Activated naive CD8-positive, alpha-beta T cell treated with anti-CD3 and anti-CD28 coated beads, Interleukin-2, amount 50 U/mL, for 24 hours (primary cell): Measurements from ENCODE around the gene NSMF.

Source experiments
- ATAC-seq: fragments of 150-1000 bp; cut with Tn5 transposase; one replicate; pipeline ENCODE4 v1.10.0; 2021
- DNase-seq: peaks from one replicate; pipeline ENCODE4 v3.0.0; 2021
- H3K27ac Mint-ChIP-seq: one replicate; pipeline ENCODE4 v1.8.0; 2021; ENCODE audit warnings: mild to moderate bottlenecking, mixed read lengths
- H3K27me3 Mint-ChIP-seq: one replicate; pipeline ENCODE4 v1.8.0; 2021; ENCODE audit warnings: mixed read lengths
- H3K36me3 Mint-ChIP-seq: one replicate; pipeline ENCODE4 v1.8.0; 2021; ENCODE audit warnings: low read depth, mixed read lengths
- H3K4me1 Mint-ChIP-seq: one replicate; pipeline ENCODE4 v1.8.0; 2021; ENCODE audit warnings: mixed read lengths
- H3K4me3 Mint-ChIP-seq: one replicate; pipeline ENCODE4 v1.8.0; 2021; ENCODE audit warnings: mild to moderate bottlenecking, moderate library complexity, mixed read lengths
- H3K9me3 Mint-ChIP-seq: one replicate; pipeline ENCODE4 v1.8.0; 2021; ENCODE audit warnings: mixed read lengths

The NSMF gene

DNA sequence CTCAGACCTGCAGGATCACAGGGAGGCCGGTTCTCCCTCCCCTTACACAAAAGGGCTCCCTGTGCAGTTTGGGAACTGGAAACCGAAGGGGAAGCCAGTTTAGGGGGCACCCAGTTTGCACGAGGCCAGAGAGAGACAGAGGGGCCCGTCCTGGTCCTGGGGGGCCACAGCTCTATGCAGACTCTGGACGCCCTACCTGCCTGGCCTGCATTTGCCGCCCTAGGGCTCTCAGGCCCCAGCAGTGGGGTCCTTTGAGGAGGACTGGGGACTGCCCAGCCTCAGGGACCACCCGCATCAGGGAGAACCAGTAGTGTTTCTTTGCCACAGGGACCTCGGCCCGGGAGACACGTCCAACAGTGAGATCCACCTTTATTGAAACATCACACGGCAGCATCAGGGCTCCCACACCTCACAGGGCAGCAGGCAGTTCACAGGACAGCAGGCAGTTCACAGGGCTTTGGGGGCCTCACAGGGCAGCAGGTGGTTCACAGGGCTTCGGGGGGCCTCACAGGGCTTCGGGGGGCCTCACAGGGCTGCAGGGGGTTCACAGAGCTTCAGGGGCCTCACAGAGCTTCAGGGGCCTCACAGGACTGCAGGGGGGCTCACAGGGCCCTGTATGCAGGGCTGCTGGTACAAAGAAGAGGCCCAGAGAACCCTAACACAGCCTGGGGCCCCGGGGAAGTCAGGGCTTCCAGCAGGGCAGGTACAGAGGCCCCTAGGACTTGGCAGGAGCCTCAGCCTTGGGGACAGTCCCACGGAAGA, 648 bp upstream of the NSMF start:
- no peaks in the 10 kb centered on the region for H3K27me3 Mint-ChIP-seq
- ATAC-seq (no peak), DNase-seq (no peak)
- peaks cover 38% of the 10 kb centered on the region for H3K4me1 Mint-ChIP-seq
- peak overlapping the region; percentile 33 for H3K4me3 Mint-ChIP-seq
- peak overlapping the region; percentile 30 for H3K27ac Mint-ChIP-seq
- peaks cover 7% of the 10 kb centered on the region for H3K36me3 Mint-ChIP-seq
- no peaks in the 10 kb centered on the region for H3K9me3 Mint-ChIP-seq

DNA sequence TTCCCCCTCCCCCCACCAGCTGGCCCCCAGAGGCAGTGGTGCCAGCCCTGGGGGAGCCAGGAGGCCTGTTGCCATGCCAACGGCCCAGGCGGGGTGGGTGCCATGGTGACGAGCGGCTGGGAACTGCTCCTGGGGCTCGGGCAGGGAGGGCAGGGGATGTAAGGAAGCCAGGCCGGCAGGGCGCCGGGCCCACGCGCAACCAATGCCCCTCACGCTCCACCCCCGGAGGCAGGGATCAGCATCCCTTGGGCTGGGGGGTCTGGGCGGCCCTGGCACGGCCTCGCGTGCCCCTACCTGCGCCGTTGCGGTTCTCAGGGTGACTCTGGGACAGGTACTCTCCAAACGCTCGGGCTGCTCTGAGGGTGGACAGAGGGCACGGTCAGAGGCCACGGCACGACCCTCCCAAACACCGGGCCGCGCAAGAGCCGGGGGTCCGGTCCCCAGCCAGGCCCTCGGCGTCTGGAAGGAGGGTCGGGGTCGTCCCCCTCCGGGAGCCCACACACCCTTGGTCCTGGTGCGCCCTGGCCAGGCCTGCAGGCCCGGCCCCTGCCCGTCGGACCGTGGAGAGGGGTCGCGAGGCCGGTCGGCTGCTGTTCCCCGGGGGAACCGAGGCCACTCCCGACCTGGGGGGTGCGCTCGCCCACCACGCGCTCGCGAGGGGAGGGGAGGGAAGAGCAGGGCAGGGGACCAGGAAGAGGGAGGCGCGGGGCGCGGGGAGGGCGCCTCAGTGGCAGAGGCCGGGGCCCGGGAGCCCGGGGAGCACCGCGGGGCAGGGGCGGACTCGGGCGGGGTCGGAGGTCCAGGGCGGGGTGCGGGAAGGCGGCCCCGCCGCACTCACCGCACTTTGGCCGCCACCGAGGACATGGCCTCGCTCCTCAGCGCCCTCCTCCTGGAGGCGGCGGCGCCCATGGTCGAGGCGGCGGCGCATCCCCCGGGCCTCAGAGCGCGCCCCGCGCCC, 661 bp downstream of the NSMF start:
- Mint-ChIP-seq H3K9me3 (no peaks in the 10 kb centered on the region), H3K27me3 (no peaks in the 10 kb centered on the region), H3K27ac (no peak overlapping the region), H3K4me1 (peaks cover 46% of the 10 kb centered on the region), H3K36me3 (peaks cover 13% of the 10 kb centered on the region), H3K4me3 (peak overlapping the region; percentile 40)
- ATAC-seq (peak; percentile 0), DNase-seq (peak; percentile 25)

DNA sequence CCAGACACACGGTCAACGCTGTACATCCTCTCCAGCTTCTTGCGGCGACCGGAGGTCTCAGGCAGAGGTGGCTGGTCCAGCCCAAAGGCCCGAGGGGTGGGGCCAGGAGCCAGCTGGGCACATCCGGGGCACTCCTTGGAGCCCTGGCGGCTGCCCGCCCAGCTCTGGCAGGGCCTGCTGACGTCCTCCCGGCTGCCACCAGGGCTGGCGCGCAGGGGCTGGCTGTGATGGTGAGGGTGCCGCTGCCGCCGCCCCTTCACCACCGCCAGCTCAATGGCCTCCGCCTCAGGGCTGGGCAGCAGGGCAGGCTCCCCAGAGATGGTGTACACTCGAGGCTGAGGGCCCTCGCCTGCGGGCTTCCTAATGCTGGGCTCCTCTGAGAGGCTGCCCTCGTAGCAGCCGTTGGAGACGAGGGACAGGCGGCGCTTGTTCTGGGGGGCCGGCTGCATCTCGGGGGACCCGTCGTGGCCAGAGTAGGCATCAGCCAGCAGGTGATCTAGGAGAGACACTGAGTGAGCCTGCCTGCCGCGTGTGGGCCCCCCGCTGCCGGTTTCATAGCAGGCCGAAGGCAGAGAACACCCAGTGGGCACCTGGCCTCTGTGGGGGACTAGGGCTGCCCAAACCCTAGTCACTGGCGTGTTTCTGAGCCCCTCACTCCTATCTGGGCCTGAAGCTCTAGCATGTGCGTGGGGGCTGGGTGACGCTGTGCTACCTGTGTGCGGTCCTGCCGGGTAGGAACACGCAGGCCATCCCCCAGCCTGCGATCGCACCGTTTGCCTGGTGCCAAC, 1.5 kb downstream of the NSMF start:
- no peak overlapping the region for H3K27ac Mint-ChIP-seq
- H3K4me1 Mint-ChIP-seq = peaks cover 42% of the 10 kb centered on the region
- H3K36me3 Mint-ChIP-seq = peaks cover 14% of the 10 kb centered on the region
- no peaks in the 10 kb centered on the region for H3K9me3 Mint-ChIP-seq
- no peak for ATAC-seq
- H3K27me3 Mint-ChIP-seq = no peaks in the 10 kb centered on the region
- H3K4me3 Mint-ChIP-seq = peak overlapping the region; percentile 38
- no peak for DNase-seq

DNA sequence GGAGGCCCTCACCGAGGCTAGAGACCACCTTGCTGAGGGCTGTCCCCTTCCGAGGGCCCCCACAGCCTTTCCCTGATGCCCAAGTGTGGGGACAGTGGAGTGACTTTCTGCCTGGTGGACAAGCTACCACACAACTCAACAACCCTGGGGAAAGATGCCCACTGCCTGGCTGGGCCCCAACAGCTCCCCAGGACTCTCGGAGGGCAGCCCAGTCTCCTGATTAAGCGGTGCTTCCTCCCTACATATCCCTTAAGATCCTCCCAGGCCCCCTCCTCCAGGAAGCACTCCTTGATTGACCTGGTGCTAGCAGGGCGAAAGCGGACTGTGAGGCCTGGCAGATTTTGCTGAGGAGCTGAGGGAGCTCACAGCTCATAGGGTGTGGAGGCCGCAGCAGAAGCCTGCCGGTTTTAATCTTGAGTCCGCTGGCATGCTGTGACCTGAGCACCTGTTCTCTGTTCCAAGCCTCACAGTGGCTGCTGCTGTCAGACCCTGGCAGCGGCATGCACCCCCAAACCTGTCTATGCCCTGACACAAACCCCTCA, 2.2 kb downstream of the NSMF start:
- ATAC-seq = no peak
- H3K9me3 Mint-ChIP-seq = no peaks in the 10 kb centered on the region
- no peak for DNase-seq
- H3K4me3 Mint-ChIP-seq = peak overlapping the region; percentile 14
- H3K27ac Mint-ChIP-seq = no peak overlapping the region
- H3K27me3 Mint-ChIP-seq = no peaks in the 10 kb centered on the region
- H3K4me1 Mint-ChIP-seq = peaks cover 43% of the 10 kb centered on the region
- H3K36me3 Mint-ChIP-seq = peaks cover 19% of the 10 kb centered on the region

DNA sequence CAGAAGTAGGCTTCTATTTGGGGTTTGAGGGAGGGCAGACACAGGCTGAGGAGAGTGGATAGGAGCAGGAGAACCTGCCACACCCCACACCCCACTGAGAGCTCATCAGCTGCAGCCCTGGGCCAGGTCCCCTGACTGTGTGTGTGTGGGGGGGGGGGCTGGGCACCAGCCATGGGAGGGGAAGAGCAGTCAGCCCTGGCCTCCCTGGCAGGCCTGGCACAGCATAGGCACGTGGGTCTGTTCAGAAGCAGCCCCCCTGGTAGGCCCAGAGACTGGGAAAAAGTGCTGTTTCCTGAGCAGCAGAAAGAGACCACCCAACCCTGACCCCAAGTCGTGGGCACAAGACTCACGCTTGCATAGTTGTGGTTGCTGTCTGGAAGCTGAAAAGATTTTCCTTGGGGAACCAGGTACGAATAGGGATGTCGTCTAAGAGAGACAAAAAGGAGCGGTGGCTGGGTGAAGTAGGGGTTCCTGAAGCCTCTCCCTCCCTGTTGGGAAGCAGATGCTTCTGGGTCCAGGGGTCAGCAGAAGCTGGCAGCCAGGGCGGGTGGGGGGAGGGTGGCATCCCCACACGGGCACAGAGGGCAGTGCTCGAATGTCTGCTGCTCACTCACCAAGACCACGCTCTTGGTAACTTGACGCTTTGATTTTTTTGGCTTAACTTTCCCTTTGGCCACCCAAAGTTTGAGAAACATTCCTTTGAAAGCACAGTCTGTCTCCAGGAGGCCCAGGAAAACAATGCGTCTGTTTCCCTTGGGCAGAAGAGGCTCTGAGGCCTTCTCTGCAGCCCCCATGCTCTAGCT, 2.9 kb downstream of the NSMF start:
- Mint-ChIP-seq H3K9me3 (no peaks in the 10 kb centered on the region), H3K36me3 (peaks cover 19% of the 10 kb centered on the region), H3K27me3 (no peaks in the 10 kb centered on the region), H3K4me3 (no peak overlapping the region), H3K27ac (no peak overlapping the region), H3K4me1 (peaks cover 41% of the 10 kb centered on the region)
- DNase-seq = no peak
- ATAC-seq = no peak

DNA sequence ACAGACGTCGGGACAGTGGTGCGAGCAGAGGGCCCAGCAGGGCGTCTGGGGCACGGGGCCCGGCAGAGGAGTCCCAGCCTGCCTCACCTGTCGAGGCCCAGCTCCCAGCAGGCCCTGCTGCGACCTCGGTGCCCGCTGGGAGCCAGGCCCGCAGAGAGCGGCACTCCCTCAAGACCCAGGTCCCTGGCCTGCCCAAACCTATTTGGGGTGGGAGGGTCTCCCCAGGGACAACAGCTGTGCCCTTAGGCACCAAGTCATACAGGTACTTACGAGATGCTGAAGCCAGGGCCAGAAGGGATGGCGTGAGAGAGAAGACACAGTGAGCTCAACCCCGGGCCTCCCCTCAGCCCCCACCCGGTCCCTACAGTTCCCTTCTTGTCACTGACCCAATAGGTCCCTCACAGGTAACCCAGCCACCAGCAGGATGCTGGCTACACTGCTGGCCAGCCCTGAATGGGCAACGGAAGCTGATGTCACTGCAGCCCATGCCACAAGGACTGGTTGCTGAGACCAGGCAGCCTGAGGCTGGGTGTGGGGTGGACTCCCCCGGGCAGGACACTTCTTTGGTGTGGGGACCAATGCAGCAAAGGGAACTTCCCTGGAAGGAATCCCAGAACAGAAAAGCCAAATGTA, 3.7 kb downstream of the NSMF start:
- H3K27ac Mint-ChIP-seq = no peak overlapping the region
- ATAC-seq (no peak), DNase-seq (no peak)
- H3K36me3 Mint-ChIP-seq = peaks cover 19% of the 10 kb centered on the region
- H3K27me3 Mint-ChIP-seq = no peaks in the 10 kb centered on the region
- H3K4me3 Mint-ChIP-seq = no peak overlapping the region
- H3K4me1 Mint-ChIP-seq = peaks cover 37% of the 10 kb centered on the region
- H3K9me3 Mint-ChIP-seq = no peaks in the 10 kb centered on the region

DNA sequence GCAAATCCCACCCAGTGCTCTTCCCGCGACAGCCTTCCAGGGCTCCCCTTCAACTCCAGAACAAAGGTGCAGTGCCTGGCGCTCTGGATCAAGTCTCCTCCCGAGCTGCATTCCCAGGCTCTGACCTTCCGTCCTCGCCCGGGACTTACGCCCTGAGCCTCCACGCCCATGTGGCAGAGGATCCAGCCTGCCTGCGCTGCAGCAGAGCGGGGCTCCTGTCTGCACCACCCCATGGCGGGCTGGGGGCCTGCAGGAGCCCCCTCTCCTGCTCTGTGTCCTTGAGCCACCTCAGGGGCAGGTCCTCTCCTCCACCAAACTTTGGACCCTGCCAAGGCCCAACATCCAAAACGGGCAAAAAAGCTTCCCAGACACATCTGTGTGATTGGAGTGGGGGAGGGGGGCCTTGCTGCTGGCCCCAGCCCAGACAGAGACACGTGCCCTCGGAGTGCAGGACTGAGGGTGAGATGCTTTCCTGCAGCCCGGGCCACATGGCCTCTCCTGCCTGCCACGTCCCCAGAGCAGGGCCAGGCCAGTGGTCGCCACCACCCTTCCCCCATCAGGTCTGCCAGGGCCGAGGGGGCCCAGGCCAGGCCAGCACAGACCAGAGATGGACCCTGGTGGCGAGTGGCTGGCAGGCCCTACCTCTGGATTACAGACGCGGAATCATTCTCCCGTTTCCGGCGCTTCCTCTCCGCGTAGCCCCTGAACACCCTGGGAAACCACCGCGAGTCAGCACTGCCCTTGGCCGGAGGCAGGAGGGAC, 4.4 kb downstream of the NSMF start:
- no peak for DNase-seq

DNA sequence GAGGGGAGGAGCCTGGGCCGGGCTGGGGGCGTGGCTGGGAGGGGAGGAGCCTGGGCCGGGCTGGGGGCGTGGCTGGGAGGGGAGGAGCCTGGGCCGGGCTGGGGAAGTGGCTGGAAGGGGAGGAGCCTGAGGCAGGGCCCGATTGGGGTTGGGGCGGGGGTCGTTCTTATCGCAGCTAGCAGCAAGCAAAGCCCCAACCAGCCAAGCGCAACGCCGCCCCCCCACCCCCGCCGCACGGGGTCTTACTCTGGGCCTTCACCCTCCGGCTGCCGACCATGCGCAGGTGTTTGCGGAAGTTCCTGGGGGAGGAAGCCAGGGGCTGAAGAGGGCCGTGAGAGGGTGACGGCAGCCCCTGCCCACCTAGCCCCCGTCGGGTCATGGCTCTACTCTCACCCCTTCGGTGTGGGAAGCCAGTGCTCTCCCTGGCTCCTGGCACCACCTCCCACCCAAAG, 5.0 kb downstream of the NSMF start:
- H3K4me1 Mint-ChIP-seq = peaks cover 32% of the 10 kb centered on the region
- no peaks in the 10 kb centered on the region for H3K9me3 Mint-ChIP-seq
- no peak overlapping the region for H3K4me3 Mint-ChIP-seq
- peak; percentile 45 for DNase-seq
- no peak for ATAC-seq
- H3K27ac Mint-ChIP-seq = no peak overlapping the region
- H3K27me3 Mint-ChIP-seq = no peaks in the 10 kb centered on the region
- H3K36me3 Mint-ChIP-seq = peaks cover 21% of the 10 kb centered on the region

More for the DNA sequence above, 4.4 kb downstream of the NSMF start:
- Mint-ChIP-seq H3K36me3 (peaks cover 21% of the 10 kb centered on the region), H3K27ac (no peak overlapping the region), H3K9me3 (no peaks in the 10 kb centered on the region), H3K4me1 (peaks cover 36% of the 10 kb centered on the region), H3K27me3 (no peaks in the 10 kb centered on the region), H3K4me3 (no peak overlapping the region)
- ATAC-seq = no peak

DNA sequence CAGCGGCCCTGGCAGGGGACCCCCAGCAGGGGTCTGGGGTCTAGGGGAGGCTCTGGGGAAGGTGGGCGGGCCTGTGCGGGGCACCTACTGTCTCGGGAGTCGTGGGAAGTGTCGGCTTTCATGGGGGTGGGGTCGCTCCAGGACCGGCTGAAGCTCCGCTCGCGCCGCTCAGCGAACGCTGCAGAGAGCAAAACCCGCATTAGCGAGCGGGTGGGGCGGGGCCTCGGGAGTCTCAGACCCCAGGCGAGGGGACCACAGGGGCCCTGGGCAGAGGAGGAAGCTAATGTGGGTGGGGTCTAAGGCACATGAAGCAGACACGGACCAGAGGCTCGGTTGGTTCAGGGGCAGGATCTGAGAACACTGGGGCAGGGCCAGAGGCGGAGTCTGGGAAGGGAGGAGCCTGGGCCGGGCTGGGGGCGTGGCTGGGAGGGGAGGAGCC, 5.5 kb downstream of the NSMF start:
- DNase-seq = peak; percentile 64
- Mint-ChIP-seq H3K27ac (no peak overlapping the region), H3K4me3 (no peak overlapping the region), H3K9me3 (no peaks in the 10 kb centered on the region), H3K4me1 (peaks cover 32% of the 10 kb centered on the region), H3K36me3 (peaks cover 21% of the 10 kb centered on the region), H3K27me3 (no peaks in the 10 kb centered on the region)
- peak; percentile 47 for ATAC-seq

DNA sequence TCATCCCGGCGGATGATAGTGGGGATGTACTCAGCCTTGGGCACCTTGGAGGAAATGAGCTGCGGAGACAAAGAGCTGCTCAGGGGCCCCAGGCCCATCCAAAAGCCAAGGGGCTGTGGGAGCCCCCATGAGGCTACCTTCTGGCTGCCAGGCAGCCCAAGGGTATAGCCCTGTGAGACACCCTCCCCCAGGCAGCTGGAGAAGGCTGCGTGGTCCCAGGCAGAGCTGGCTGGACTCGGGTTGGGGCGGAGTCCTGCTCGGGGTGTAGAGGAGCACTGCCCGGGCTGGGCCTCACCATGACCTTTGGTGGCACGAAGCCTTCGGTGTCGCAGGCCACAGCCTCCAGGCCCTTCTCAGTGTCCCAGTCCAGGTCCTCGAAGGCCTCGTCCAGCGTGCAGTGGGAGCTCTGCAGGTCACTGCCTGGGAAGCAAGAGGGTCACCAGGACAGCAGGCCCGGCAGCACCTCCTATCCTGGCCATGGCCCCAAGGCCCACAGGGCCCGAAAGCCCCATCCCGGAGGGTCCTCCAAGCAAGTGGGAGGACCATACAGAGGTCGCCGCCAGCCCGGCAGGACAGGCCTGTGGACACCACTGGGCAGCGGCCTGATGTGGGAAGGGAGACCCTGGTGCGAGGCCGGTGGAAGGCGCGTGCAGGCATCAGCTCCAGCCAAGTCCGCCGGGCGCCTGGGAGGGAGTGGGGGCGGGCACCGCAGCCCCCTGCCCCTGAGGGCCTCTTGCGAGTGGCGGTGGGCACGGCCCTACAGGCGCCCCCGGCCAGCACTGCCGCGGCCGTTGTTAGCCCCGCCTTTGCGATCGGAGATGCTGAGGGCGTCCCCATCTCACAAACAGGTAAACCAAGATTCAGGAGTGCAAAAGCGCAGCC, 6.1 kb downstream of the NSMF start:
- ATAC-seq (no peak), DNase-seq (no peak)
- Mint-ChIP-seq H3K4me3 (no peak overlapping the region), H3K27me3 (no peaks in the 10 kb centered on the region), H3K36me3 (peaks cover 21% of the 10 kb centered on the region), H3K27ac (no peak overlapping the region), H3K9me3 (no peaks in the 10 kb centered on the region), H3K4me1 (peaks cover 32% of the 10 kb centered on the region)

DNA sequence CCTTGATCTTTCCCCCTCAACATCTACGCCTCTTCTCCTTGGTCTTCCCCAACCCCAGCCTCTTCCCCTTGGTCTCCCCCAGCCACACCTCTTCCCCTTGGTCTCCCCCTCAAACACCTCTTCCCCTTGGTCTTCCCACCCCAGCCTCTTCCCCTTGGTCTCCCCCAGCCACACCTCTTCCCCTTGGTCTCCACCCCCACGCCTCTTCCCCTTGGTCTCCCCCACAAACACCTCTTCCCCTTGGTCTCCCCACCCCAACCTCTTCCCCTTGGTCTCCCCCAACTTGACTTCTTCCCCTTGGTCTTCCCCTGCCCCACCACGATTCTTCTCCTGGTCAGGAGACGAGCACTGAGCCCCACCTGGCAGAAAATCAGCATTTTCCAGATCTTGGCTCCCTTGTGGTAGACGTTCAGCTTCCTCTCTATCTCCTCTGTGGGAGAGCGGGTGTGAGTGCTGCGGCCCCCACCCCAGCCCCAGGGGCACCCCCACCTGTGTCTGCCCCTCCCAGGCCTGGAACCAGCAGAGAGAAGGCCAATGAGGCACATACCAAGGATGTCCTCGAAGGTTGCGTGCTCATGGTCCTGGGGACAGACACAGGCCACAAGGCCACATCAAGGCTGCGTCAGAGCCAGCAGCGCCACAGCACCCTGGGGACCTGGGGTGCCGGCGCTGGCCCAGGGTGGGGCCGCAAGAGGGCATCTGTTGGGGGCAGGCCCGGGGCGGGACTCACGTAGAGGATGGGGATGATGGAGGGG, 7.0 kb downstream of the NSMF start:
- Mint-ChIP-seq H3K4me3 (no peak overlapping the region), H3K36me3 (peaks cover 21% of the 10 kb centered on the region), H3K9me3 (no peaks in the 10 kb centered on the region), H3K27me3 (no peaks in the 10 kb centered on the region), H3K27ac (no peak overlapping the region), H3K4me1 (peaks cover 34% of the 10 kb centered on the region)
- DNase-seq = no peak
- no peak for ATAC-seq
